Activated CD8-positive, alpha-beta memory T cell treated with anti-CD3 and anti-CD28 coated beads, Interleukin-2, amount 10 ng/mL, durations not matched to agents 7 days and 5 days (primary cell): Measurements from ENCODE around the gene MYO3A. TPM values are rescaled to one million over a fixed set of nuclear protein-coding genes. Genes with fewer than 3 reads are reported as not detected.

Experiments
- ATAC-seq: fragments of 150-1000 bp; cut with Tn5 transposase; one replicate; pipeline ENCODE4 v1.10.0; 2021; ENCODE audit warnings: moderate library complexity
- CTCF ChIA-PET: fragments of 350-600 bp; sonication (Branson Sonifier 250); formaldehyde crosslinking; loops from one replicate; lab custom pipeline; 2021; ENCODE audit warnings: antibody characterized with exemption; lab: Charles Lee
- DNase-seq: peaks from one replicate; pipeline ENCODE4 v3.0.0-alpha.2; 2020
- H3K27ac Mint-ChIP-seq: one replicate; pipeline ENCODE4 v1.8.0; 2021; ENCODE audit warnings: mild to moderate bottlenecking, mixed read lengths
- H3K27me3 Mint-ChIP-seq: one replicate; pipeline ENCODE4 v1.8.0; 2021; ENCODE audit warnings: mixed read lengths
- H3K36me3 Mint-ChIP-seq: one replicate; pipeline ENCODE4 v1.8.0; 2021; ENCODE audit warnings: mild to moderate bottlenecking, mixed read lengths
- H3K4me1 Mint-ChIP-seq: one replicate; pipeline ENCODE4 v1.8.0; 2021; ENCODE audit warnings: mixed read lengths
- H3K4me3 Mint-ChIP-seq: one replicate; pipeline ENCODE4 v1.8.0; 2021; ENCODE audit warnings: mild to moderate bottlenecking, moderate library complexity, mixed read lengths
- H3K9me3 Mint-ChIP-seq: one replicate; pipeline ENCODE4 v1.8.0; 2022; ENCODE audit warnings: low read depth, mixed read lengths
- total RNA-seq, 2 experiments: library from RNA; stranded (reverse); gene quantifications; one replicate each; pipeline ENCODE4 v1.2.3, GENCODE V29; 2021

The MYO3A gene
- total RNA-seq, 2 experiments from 2014 or later: 0.73 TPM; not detected in 1

DNA sequence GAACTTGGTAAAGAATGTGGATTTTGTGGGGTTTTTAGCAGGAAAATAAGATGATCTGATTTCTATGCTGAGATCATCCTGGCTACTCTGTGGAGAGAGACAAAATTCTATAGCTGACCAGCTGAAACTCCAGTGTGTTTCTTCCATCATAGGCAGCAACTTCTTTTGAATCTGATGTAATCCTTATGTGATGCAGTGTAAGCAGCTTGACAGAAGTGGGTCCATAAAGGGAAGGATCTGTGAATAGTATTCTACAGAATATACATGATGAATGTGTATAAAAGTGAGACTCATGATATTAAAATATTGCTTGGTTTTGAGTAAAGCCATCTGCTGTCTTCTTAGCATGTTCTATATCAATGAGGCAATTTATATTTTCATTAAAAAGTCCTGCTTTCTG, 4.4 kb downstream of the MYO3A start:
- Mint-ChIP-seq H3K9me3 (no peaks in the 10 kb centered on the region), H3K27ac (no peak overlapping the region), H3K27me3 (peaks cover 24% of the 10 kb centered on the region), H3K4me3 (no peak overlapping the region), H3K4me1 (peaks cover 3% of the 10 kb centered on the region), H3K36me3 (peaks cover 3% of the 10 kb centered on the region)
- ATAC-seq (no peak), DNase-seq (no peak)
- CTCF ChIA-PET: no interaction called here

- ATAC-seq (no peak), DNase-seq (no peak)
- Mint-ChIP-seq H3K4me3 (no peak overlapping the region), H3K9me3 (peaks cover 2% of the 10 kb centered on the region), H3K4me1 (no peaks in the 10 kb centered on the region), H3K36me3 (no peaks in the 10 kb centered on the region), H3K27me3 (peaks cover 2% of the 10 kb centered on the region), H3K27ac (no peak overlapping the region)
- CTCF ChIA-PET: no interaction called here
Measured at GRCh38 chr10:25944771-25945170, 10.7 kb downstream of the MYO3A start.

DNA sequence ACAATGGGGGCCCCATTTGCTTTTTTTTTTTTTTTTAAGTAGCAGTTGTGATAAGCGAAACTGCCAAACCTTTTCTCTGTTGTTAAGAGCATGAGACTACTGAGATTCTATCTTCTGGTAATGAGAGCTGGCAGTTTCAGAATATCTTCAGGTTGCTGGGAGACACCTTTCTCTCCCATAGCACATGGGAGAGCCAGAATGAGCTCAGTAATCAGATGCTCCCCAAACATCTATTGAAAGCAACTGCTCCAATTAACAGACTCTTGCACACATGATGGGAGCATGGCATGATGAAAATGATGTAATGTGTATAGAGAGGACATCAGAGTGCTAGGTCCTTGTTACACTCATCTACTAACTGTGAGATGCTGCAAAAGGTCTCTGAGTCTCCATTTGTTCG, 18.8 kb downstream of the MYO3A start:
- CTCF ChIA-PET: no interaction called here
- DNase-seq (no peak), ATAC-seq (no peak)
- Mint-ChIP-seq H3K9me3 (no peaks in the 10 kb centered on the region), H3K4me1 (no peaks in the 10 kb centered on the region), H3K36me3 (no peaks in the 10 kb centered on the region), H3K4me3 (no peak overlapping the region), H3K27me3 (no peaks in the 10 kb centered on the region), H3K27ac (no peak overlapping the region)

DNA sequence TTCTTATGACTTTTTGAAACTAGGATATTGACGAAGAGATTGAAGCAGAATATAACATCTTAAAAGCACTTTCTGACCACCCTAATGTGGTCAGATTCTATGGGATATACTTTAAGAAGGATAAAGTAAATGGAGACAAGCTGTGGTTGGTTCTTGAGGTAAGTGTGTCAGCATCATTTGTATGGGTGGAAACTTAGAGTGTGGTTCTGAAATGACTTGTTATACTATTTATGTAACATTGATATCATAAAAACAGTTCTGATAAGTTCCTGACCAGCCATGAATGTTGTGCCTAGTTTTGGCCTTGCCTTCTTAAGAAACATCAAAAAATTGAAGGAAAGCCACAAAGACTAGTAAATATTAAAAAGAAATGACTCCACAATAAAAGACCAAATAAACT, 20.8 kb downstream of the MYO3A start:
- no peak overlapping the region for H3K4me3 Mint-ChIP-seq
- H3K27ac Mint-ChIP-seq: no peak overlapping the region
- DNase-seq (no peak), ATAC-seq (no peak)
- H3K4me1 Mint-ChIP-seq: no peaks in the 10 kb centered on the region
- no peaks in the 10 kb centered on the region for H3K27me3 Mint-ChIP-seq
- no peaks in the 10 kb centered on the region for H3K36me3 Mint-ChIP-seq
- CTCF ChIA-PET: no interaction called here
- H3K9me3 Mint-ChIP-seq: no peaks in the 10 kb centered on the region

DNA sequence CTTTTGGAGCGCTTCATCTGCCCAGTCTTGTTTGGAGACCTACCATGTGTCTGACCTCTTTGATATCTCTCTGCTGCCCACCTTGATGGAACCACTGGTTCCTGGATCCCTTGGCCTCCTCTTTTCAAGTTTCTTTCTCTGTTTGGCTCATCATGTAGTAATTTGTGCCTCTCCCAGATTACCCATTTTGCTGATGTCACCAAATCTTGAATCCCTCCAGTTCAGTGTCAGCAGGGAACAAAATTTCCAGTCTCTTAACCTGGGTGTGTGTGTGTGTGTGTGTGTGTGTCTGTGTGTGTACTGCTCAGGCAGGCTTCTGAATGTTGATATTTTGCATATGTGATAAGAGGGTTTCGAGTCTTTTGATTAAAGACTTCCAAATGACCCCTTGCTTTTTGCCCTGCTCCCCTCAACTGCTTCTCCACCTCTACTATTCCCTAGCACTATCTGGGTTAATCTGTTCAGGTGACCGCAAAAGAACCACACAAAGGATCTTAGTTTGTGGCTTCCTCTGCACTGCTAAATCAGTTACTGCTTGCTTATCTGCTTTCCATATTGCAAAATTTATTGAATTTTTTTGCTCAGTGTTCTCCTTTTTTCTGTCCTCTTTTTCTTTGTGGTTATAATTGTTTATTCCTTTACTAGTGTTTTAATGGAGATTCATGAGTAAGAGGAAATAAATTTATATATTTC, 25.7 kb downstream of the MYO3A start:
- Mint-ChIP-seq H3K4me1 (no peaks in the 10 kb centered on the region), H3K36me3 (no peaks in the 10 kb centered on the region), H3K4me3 (no peak overlapping the region), H3K9me3 (no peaks in the 10 kb centered on the region), H3K27ac (no peak overlapping the region), H3K27me3 (no peaks in the 10 kb centered on the region)
- CTCF ChIA-PET: no interaction called here
- DNase-seq: no peak
- no peak for ATAC-seq

GRCh38 chr10:25965584-25965983, 31.6 kb downstream of the MYO3A start:
- ATAC-seq (no peak), DNase-seq (no peak)
- CTCF ChIA-PET: no interaction called here
- H3K36me3 Mint-ChIP-seq: no peaks in the 10 kb centered on the region
- no peak overlapping the region for H3K4me3 Mint-ChIP-seq
- no peak overlapping the region for H3K27ac Mint-ChIP-seq
- peaks cover 3% of the 10 kb centered on the region for H3K27me3 Mint-ChIP-seq
- H3K4me1 Mint-ChIP-seq: no peaks in the 10 kb centered on the region
- H3K9me3 Mint-ChIP-seq: no peaks in the 10 kb centered on the region

- DNase-seq (no peak), ATAC-seq (no peak)
- Mint-ChIP-seq H3K27ac (no peak overlapping the region), H3K4me1 (no peaks in the 10 kb centered on the region), H3K27me3 (peaks cover 3% of the 10 kb centered on the region), H3K9me3 (no peaks in the 10 kb centered on the region), H3K36me3 (no peaks in the 10 kb centered on the region), H3K4me3 (no peak overlapping the region)
- CTCF ChIA-PET: no interaction called here
Measured at GRCh38 chr10:25966844-25967243, 32.8 kb downstream of the MYO3A start.

GRCh38 chr10:25972631-25973030, 38.6 kb downstream of the MYO3A start:
- DNase-seq (no peak), ATAC-seq (no peak)
- H3K4me1 Mint-ChIP-seq: no peaks in the 10 kb centered on the region
- H3K4me3 Mint-ChIP-seq: no peak overlapping the region
- peaks cover 3% of the 10 kb centered on the region for H3K27me3 Mint-ChIP-seq
- no peaks in the 10 kb centered on the region for H3K9me3 Mint-ChIP-seq
- H3K36me3 Mint-ChIP-seq: no peaks in the 10 kb centered on the region
- CTCF ChIA-PET: no interaction called here
- no peak overlapping the region for H3K27ac Mint-ChIP-seq

DNA sequence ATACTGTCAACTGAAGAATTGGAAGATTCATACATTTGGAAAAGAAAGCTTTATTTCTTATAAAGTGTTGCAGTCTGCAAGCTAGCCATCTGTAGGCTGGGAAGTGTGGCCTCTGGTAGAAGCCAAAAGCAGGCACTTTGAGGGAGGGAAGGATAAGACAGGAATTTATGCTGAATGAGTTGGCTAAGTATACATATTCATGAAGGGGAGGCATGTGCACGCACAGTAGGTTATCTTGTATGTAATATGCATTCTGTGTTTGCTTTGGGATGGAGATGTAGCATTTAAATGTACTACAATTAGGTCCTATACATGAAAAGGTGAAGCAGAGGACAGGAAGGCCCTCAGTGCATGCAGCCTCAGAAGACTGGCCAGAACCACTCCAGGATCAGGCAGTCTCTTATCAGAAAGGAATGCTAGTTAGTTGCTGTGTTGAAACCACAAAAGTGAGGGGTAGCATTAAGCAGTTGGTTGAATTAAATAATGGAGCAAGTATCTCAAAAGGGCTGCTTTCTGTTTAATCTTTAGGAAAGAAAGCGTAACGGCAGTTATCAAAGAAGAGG, 40.9 kb downstream of the MYO3A start:
- no peaks in the 10 kb centered on the region for H3K9me3 Mint-ChIP-seq
- H3K4me3 Mint-ChIP-seq: no peak overlapping the region
- no peaks in the 10 kb centered on the region for H3K36me3 Mint-ChIP-seq
- H3K4me1 Mint-ChIP-seq: no peaks in the 10 kb centered on the region
- ATAC-seq: no peak
- DNase-seq: no peak
- H3K27ac Mint-ChIP-seq: no peak overlapping the region
- H3K27me3 Mint-ChIP-seq: no peaks in the 10 kb centered on the region
- CTCF ChIA-PET: no interaction called here

DNA sequence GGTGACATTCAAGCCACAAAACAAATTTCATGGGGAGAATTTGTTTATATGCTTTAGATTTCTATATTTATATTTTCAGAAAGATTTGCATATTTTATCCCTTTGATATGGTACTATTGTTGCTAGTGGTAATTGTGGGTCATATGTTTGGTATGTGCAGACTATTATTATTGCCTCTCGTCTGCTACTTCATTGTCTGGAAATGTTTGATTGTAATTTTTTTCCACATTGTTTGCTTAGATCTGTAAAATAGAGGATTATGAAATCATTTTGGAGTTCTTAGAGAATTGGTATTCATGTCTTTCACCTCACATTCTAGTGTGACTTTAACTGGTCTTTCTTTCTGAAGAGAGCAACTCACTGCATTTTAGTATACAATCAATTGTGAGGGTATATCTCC, 44.7 kb downstream of the MYO3A start:
- no peaks in the 10 kb centered on the region for H3K4me1 Mint-ChIP-seq
- H3K36me3 Mint-ChIP-seq: no peaks in the 10 kb centered on the region
- DNase-seq (no peak), ATAC-seq (no peak)
- H3K27me3 Mint-ChIP-seq: no peaks in the 10 kb centered on the region
- H3K27ac Mint-ChIP-seq: no peak overlapping the region
- CTCF ChIA-PET: no interaction called here
- peaks cover 3% of the 10 kb centered on the region for H3K9me3 Mint-ChIP-seq
- no peak overlapping the region for H3K4me3 Mint-ChIP-seq

GRCh38 chr10:25982107-25982506, 48.1 kb downstream of the MYO3A start:
- H3K4me3 Mint-ChIP-seq: no peak overlapping the region
- no peaks in the 10 kb centered on the region for H3K4me1 Mint-ChIP-seq
- CTCF ChIA-PET: no interaction called here

GRCh38 chr10:25988583-25988982, 54.6 kb downstream of the MYO3A start:
- Mint-ChIP-seq H3K27ac (no peak overlapping the region), H3K4me1 (no peaks in the 10 kb centered on the region), H3K9me3 (peaks cover 2% of the 10 kb centered on the region), H3K27me3 (no peaks in the 10 kb centered on the region), H3K4me3 (no peak overlapping the region), H3K36me3 (no peaks in the 10 kb centered on the region)
- ATAC-seq: no peak
- DNase-seq: no peak
- CTCF ChIA-PET: no interaction called here

More at GRCh38 chr10:25982107-25982506, 48.1 kb downstream of the MYO3A start:
- no peak overlapping the region for H3K27ac Mint-ChIP-seq
- peaks cover 3% of the 10 kb centered on the region for H3K9me3 Mint-ChIP-seq
- DNase-seq (no peak), ATAC-seq (no peak)
- H3K27me3 Mint-ChIP-seq: no peaks in the 10 kb centered on the region
- H3K36me3 Mint-ChIP-seq: no peaks in the 10 kb centered on the region

- CTCF ChIA-PET: no interaction called here
- no peaks in the 10 kb centered on the region for H3K36me3 Mint-ChIP-seq
- no peaks in the 10 kb centered on the region for H3K4me1 Mint-ChIP-seq
- ATAC-seq: no peak
- DNase-seq: no peak
- H3K4me3 Mint-ChIP-seq: no peak overlapping the region
- no peak overlapping the region for H3K27ac Mint-ChIP-seq
- H3K27me3 Mint-ChIP-seq: no peaks in the 10 kb centered on the region
- no peaks in the 10 kb centered on the region for H3K9me3 Mint-ChIP-seq
Measured at GRCh38 chr10:25989951-25990350, 55.9 kb downstream of the MYO3A start.

GRCh38 chr10:25999295-25999981, 65.4 kb downstream of the MYO3A start:
- Mint-ChIP-seq H3K4me3 (no peak overlapping the region), H3K4me1 (peaks cover 5% of the 10 kb centered on the region), H3K36me3 (no peaks in the 10 kb centered on the region), H3K27me3 (peaks cover 3% of the 10 kb centered on the region), H3K9me3 (no peaks in the 10 kb centered on the region), H3K27ac (no peak overlapping the region)
- CTCF ChIA-PET: interaction anchor here (1.3 kb wide), 1 partner anchor 124 kb away, joined by 4 read pairs; no protein-coding TSS in a partner anchor
- DNase-seq (no peak), ATAC-seq (no peak)
